Fibroblast of villous mesenchyme (primary cell): ENCODE results near the gene GPX1. TPM values are rescaled to one million over a fixed set of nuclear protein-coding genes. Genes with fewer than 3 reads are reported as not detected.

Source experiments
- DNase-seq: peaks from one replicate; pipeline ENCODE4 v3.0.0-alpha.2; 2010; ENCODE audit warnings: low read depth
- H3K4me3 ChIP-seq: 2 replicates; pipeline ENCODE4 v1.5.1; 2011; ENCODE audit warnings: low read depth, mild to moderate bottlenecking, low read length
- total RNA-seq: library from RNA; depleted of rRNA; stranded (reverse); fragments of >200 nt; gene quantifications from 2 replicates; pipeline ENCODE4 v1.2.3, GENCODE V29; 2012
- TF ChIP-seq, protein P1 (sequence below): IDR thresholded peaks from 2 replicates; pipeline ENCODE4 v1.5.1; 2012; ENCODE audit warnings: low read depth, mild to moderate bottlenecking, low read length; ENCODE audit not compliant: insufficient read depth

The GPX1 gene
- total RNA-seq, 1 donor = 198 TPM

DNA sequence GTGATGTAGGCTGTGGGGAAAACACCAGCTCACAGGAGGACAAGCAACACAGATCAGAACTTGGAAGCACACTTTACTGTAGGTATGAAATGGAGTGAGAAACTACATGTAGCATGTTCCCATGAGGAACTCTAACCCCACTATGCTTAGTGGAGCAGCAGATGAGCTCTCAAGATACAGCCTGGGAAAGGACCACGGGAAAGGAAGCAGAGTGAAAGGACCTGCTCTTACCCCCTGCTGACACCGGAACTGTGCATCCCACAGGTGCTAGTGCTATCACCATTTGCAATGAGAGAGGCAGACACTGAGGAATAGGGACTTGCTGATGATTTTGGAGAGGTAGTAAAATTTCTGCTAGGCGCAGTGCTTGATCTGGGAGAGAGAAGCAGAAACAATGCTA, 46.9 kb downstream of the GPX1 start:
- no peak overlapping the region for H3K4me3 ChIP-seq
- DNase-seq = no peak
- TF ChIP-seq, protein P1, sequence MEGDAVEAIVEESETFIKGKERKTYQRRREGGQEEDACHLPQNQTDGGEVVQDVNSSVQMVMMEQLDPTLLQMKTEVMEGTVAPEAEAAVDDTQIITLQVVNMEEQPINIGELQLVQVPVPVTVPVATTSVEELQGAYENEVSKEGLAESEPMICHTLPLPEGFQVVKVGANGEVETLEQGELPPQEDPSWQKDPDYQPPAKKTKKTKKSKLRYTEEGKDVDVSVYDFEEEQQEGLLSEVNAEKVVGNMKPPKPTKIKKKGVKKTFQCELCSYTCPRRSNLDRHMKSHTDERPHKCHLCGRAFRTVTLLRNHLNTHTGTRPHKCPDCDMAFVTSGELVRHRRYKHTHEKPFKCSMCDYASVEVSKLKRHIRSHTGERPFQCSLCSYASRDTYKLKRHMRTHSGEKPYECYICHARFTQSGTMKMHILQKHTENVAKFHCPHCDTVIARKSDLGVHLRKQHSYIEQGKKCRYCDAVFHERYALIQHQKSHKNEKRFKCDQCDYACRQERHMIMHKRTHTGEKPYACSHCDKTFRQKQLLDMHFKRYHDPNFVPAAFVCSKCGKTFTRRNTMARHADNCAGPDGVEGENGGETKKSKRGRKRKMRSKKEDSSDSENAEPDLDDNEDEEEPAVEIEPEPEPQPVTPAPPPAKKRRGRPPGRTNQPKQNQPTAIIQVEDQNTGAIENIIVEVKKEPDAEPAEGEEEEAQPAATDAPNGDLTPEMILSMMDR = no peak

- H3K4me3 ChIP-seq = no peak overlapping the region
- TF ChIP-seq, protein P1 = no peak
- no peak for DNase-seq
Observed at GRCh38 chr3:49310677-49311076, 47.5 kb downstream of the GPX1 start.

Other genes with a start within 250 kb of the GPX1 start
- 30.3 and 36.3 TPM in 2 replicates for gene USP19, start 237.5 kb downstream of the GPX1 start, total RNA-seq
- 369 and 378 TPM in 2 replicates for gene LAMB2, start 225.3 kb downstream of the GPX1 start, total RNA-seq
- gene CCDC71, start 192.0 kb downstream of the GPX1 start, total RNA-seq = 22.9 and 24.2 TPM in 2 replicates
- gene KLHDC8B, start 186.8 kb downstream of the GPX1 start, total RNA-seq = 19.4 and 22.9 TPM in 2 replicates
- 1.3 and 2.3 TPM in 2 replicates for gene C3orf62, start 81.1 kb downstream of the GPX1 start, total RNA-seq
- 21.6 and 23.3 TPM in 2 replicates for gene USP4, start 18.3 kb downstream of the GPX1 start, total RNA-seq
- 626 and 717 TPM in 2 replicates for gene RHOA, start 53.6 kb upstream of the GPX1 start, total RNA-seq
- 22.2 and 27.2 TPM in 2 replicates for gene TCTA, start 54.1 kb upstream of the GPX1 start, total RNA-seq
- 1.3 and 1.7 TPM in 2 replicates for gene AMT, start 64.1 kb upstream of the GPX1 start, total RNA-seq
- gene NICN1, start 71.0 kb upstream of the GPX1 start, total RNA-seq = 3.9 and 4.7 TPM in 2 replicates
- 61.2 and 88.5 TPM in 2 replicates for gene DAG1, start 111.9 kb upstream of the GPX1 start, total RNA-seq
- gene BSN, start 196.1 kb upstream of the GPX1 start, total RNA-seq = under 0.01 TPM in 2 replicates